ENCODE results near the gene BCAS1. TPM values are rescaled to one million over a fixed set of nuclear protein-coding genes. Genes with fewer than 3 reads are reported as not detected.

Gene BCAS1
- total RNA-seq, 2 donors from 2014 or later = not detected

- H3K4me3 ChIP-seq (ENCODE audit: low read length) = no peak overlapping the region
- H3K27me3 ChIP-seq (ENCODE audit: control insufficient read depth, insufficient read depth, low read length, poor library complexity, severe bottlenecking) = no peaks in the 10 kb centered on the region
- Mint-ChIP-seq H3K27ac (no peak overlapping the region), H3K4me3 (no peak overlapping the region), H3K4me1 (peaks cover 19% of the 10 kb centered on the region), H3K36me3 (ENCODE audit: low read depth) (no peaks in the 10 kb centered on the region), H3K9me3 (no peaks in the 10 kb centered on the region), H3K27me3 (ENCODE audit: insufficient read depth) (no peaks in the 10 kb centered on the region)
- TF ChIP-seq CTCF (conservative IDR thresholded peaks at IDR 0.05) = no peak
- no peak overlapping the region for H3K9ac ChIP-seq (ENCODE audit: extremely low read depth, low read length, poor library complexity, severe bottlenecking)
- H3K36me3 ChIP-seq (ENCODE audit: control insufficient read depth, insufficient read depth, low read length) = no peaks in the 10 kb centered on the region
- no peak for DNase-seq
- H3K4me1 ChIP-seq (ENCODE audit: control insufficient read depth, insufficient read depth, low read length) = peaks cover 7% of the 10 kb centered on the region
- no peaks in the 10 kb centered on the region for H3K9me3 ChIP-seq (ENCODE audit: control insufficient read depth, low read length)
- 90 to 99% methylated on average over 2 to 3 of the region's 3 CpGs for WGBS, 2 experiments (ENCODE audit: insufficient coverage in 1 of 2, insufficient read length in 1 of 2)
- H3K27ac ChIP-seq (ENCODE audit: low read depth, low read length) = no peak overlapping the region
Measured at GRCh38 chr20:53904261-53904660, 166.1 kb downstream of the BCAS1 start.

GRCh38 chr20:53903652-53903987 is 166.8 kb downstream of the BCAS1 start:
- no peaks in the 10 kb centered on the region for H3K36me3 Mint-ChIP-seq (ENCODE audit: low read depth)
- Histone ChIP-seq H3K27me3 (ENCODE audit: control insufficient read depth, insufficient read depth, low read length, poor library complexity, severe bottlenecking) (no peaks in the 10 kb centered on the region), H3K4me3 (ENCODE audit: low read length) (no peak overlapping the region), H3K9me3 (ENCODE audit: control insufficient read depth, low read length) (no peaks in the 10 kb centered on the region), H3K27ac (ENCODE audit: low read depth, low read length) (no peak overlapping the region), H3K36me3 (ENCODE audit: control insufficient read depth, insufficient read depth, low read length) (no peaks in the 10 kb centered on the region), H3K9ac (ENCODE audit: extremely low read depth, low read length, poor library complexity, severe bottlenecking) (no peak overlapping the region), H3K4me1 (ENCODE audit: control insufficient read depth, insufficient read depth, low read length) (peaks cover 11% of the 10 kb centered on the region)
- TF ChIP-seq CTCF (conservative IDR thresholded peaks at IDR 0.05) = no peak
- DNase-seq = no peak
- no peaks in the 10 kb centered on the region for H3K9me3 Mint-ChIP-seq
- no peak overlapping the region for H3K27ac Mint-ChIP-seq
- no peak overlapping the region for H3K4me3 Mint-ChIP-seq
- WGBS, 2 experiments (ENCODE audit: insufficient coverage in 1 of 2, insufficient read length in 1 of 2) = 100% methylated on average over 2 of the region's 2 CpGs
- no peaks in the 10 kb centered on the region for H3K27me3 Mint-ChIP-seq (ENCODE audit: insufficient read depth)
- H3K4me1 Mint-ChIP-seq = peaks cover 26% of the 10 kb centered on the region

DNA sequence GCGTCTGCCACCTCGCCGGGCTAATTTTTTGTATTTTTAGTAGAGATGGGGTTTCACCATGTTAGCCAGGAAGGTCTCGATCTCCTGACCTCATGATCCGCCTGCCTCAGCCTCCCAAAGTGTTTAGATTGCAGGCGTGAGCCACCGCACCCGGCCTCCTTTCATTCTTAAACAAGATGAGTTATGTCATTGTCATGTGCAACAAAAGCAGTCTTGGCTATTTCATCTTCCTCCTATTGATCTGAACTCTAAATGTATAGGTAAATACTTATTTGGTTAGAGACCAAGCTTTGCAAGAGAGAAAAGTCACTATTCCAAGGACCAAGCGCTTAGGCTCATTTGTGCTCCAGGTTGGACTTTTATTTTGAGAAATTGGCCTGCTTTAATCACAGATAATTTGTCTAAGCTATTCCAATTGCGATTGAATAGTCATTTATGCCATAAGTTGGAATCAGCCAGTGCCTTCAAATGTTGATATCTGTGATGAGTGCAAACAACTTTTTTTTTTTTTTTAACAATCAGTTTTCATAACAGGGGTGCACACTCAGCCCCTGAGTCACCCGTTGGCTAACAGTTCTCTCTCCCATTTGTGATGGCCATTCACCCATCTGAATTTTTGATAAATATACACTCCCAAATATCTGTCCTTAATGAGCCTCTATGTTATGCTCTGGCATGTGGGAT is 167.3 kb downstream of the BCAS1 start:
- no peak for TF ChIP-seq CTCF (conservative IDR thresholded peaks at IDR 0.05)

More for the DNA sequence above, 167.3 kb downstream of the BCAS1 start:
- Mint-ChIP-seq H3K9me3 (no peaks in the 10 kb centered on the region), H3K36me3 (ENCODE audit: low read depth) (no peaks in the 10 kb centered on the region), H3K4me3 (no peak overlapping the region), H3K27ac (no peak overlapping the region), H3K4me1 (peaks cover 31% of the 10 kb centered on the region), H3K27me3 (ENCODE audit: insufficient read depth) (no peaks in the 10 kb centered on the region)
- H3K9me3 ChIP-seq (ENCODE audit: control insufficient read depth, low read length) = no peaks in the 10 kb centered on the region
- H3K27me3 ChIP-seq (ENCODE audit: control insufficient read depth, insufficient read depth, low read length, poor library complexity, severe bottlenecking) = no peaks in the 10 kb centered on the region
- no peaks in the 10 kb centered on the region for H3K36me3 ChIP-seq (ENCODE audit: control insufficient read depth, insufficient read depth, low read length)
- no peak overlapping the region for H3K4me3 ChIP-seq (ENCODE audit: low read length)
- WGBS, 2 experiments (ENCODE audit: insufficient coverage in 1 of 2, insufficient read length in 1 of 2) = 96 to 97% methylated on average over 7 to 11 of the region's 11 CpGs
- DNase-seq = no peak
- H3K27ac ChIP-seq (ENCODE audit: low read depth, low read length) = no peak overlapping the region
- no peak overlapping the region for H3K9ac ChIP-seq (ENCODE audit: extremely low read depth, low read length, poor library complexity, severe bottlenecking)
- H3K4me1 ChIP-seq (ENCODE audit: control insufficient read depth, insufficient read depth, low read length) = peaks cover 11% of the 10 kb centered on the region
